Motor neuron (in vitro differentiated cells): ENCODE data around the gene ENOX2. TPM values are rescaled to one million over a fixed set of nuclear protein-coding genes. Genes with fewer than 3 reads are reported as not detected.
A peak's percentile ranks its signal among the peaks of the same experiment; 100 is the strongest.
"Not testable (repeated sequence)": the region's sequence is repeated elsewhere in the genome, so short reads cannot be mapped to it uniquely, and the experiment has no call there.

ENCODE experiments used
- ATAC-seq, 8 experiments: fragments of 200-7000 bp; cut with Tn5 transposase; replicated peaks in 6 of 8; 2 replicates each; pipeline ENCODE4 v1.8.0; 2021; ENCODE audit warnings: mild to moderate bottlenecking in 8 of 8, moderate library complexity in 8 of 8
- H3K27ac ChIP-seq, 2 donors: fragments of 250-450 bp; sonication (Bioruptor Pico); 2 replicates each; pipeline ENCODE4 v1.9.0; 2021; ENCODE audit warnings: antibody characterized with exemption in 2 of 2, mild to moderate bottlenecking in 2 of 2, moderate library complexity in 1 of 2
- H3K4me1 ChIP-seq, 2 donors: fragments of 250-450 bp; sonication (Bioruptor Pico); replicated peaks in 1 of 2; 2 replicates each; pipeline ENCODE4 v1.6.1; 2021; ENCODE audit warnings: antibody characterized with exemption in 2 of 2, mild to moderate bottlenecking in 2 of 2, moderate library complexity in 1 of 2
- H3K4me3 ChIP-seq, 5 donors: fragments of 250-450 bp; sonication (Bioruptor Pico); 2 replicates each; pipeline ENCODE4 v1.9.0; 2021; ENCODE audit warnings: antibody characterized with exemption in 5 of 5, mild to moderate bottlenecking in 5 of 5, moderate library complexity in 4 of 5
- WGBS, 10 experiments: fragments of 450-650 bp; shearing (Covaris generic); methylation state at CpG; one replicate each; pipeline ENCODE4 v1.0.0; 2022; 5-methylcytosine and 5-hydroxymethylcytosine counted together
- in situ Hi-C, 9 experiments: fragments of 400-800 bp; cut with MboI; loops; one replicate each; pipeline ENCODE4 v1.15.0; 2021; ENCODE audit warnings: low sequenced_read_pairs in 9 of 9, low pct_unique_long_range_greater_than_20kb in 2 of 9; ENCODE audit not compliant: unreplicated experiment in 9 of 9
- total RNA-seq, 8 experiments: library from RNA; unstranded; fragments of 300-600 nt; gene quantifications; 2 replicates each; pipeline versions ENCODE4 v1.2.3 to v1.2.4, GENCODE V29; 2022

ENOX2 gene
- total RNA-seq, 8 experiments from 2014 or later, result 7.9 to 34.8 (median 12.7) TPM

DNA sequence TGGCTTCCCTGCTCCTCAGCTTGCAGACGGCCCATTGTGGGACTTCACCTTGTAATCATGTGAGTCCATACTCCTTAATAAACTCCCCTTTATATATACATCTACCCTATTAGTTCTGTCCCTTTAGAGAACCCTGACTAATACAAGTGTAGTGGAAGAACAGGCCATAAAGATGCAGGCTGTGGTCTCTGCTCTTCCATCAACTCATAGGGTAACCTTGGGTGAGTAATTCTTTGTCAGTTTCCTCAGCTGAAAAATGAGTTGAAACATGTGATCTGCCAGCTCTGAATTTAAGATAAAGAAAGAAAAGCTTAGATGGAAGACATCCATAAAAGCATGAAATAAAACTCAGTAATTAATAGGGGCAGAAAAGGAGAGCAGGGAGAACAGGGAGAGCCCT lies 103.6 kb downstream of the ENOX2 start:
- H3K27ac ChIP-seq, result no peak overlapping the region
- no peak for ATAC-seq
- peaks cover under 1 to 8% of the 10 kb centered on the region in 2 donors for H3K4me1 ChIP-seq
- in situ Hi-C loops, result no loop called here
- 20 to 71% (median 33%) methylated on average over 1 of the region's 1 CpG; no CpG with 5 or more reads in 7 of the 10 experiments for WGBS, 10 experiments
- no peak overlapping the region for H3K4me3 ChIP-seq

DNA sequence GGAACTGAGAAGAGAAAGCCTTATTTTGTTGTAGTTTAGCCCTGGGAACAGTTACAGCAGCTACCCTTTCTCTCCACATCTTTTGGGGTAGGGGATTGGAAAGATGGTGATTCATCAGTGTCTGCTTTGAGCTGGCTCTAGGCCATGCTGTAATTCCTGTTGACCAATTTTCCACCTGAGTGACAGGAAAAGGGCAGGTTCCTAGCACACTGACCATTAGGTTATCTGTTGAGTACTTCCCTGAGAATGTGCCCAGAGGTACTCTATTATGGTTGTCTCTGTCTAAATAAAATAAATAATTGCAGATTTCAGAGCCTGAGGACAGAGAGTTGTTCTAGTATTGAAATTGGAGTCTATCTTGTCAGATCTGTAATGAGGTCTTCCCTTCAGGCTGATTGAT lies 109.0 kb downstream of the ENOX2 start:
- peak in 4 of 8 experiments; percentile 26 to 67 (median 48) for ATAC-seq
- H3K27ac ChIP-seq, result peak overlapping the region in 1 of 2 donors; percentile 25
- in situ Hi-C loops, result no loop called here
- H3K4me1 ChIP-seq, result peaks cover 21 to 32% of the 10 kb centered on the region in 2 donors
- no peak overlapping the region for H3K4me3 ChIP-seq

DNA sequence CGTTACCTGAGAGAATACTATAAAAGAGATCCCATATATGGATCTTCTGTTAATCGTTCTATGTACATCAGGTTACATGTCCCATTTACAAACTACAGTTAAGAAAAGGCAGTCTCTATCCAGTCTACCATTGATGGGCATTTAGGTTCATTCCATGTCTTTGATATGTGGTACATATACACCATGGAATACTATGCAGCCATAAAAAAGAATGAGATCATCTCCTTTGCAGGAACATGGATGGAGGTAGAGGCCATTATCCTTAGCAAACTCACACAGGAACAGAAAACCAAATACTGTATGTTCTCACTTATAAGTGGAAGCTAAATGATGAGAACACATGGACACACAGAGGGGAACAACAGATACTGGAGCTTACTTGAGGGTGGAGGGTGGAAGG lies 111.1 kb downstream of the ENOX2 start:
- H3K27ac ChIP-seq, H3K4me3 ChIP-seq, ATAC-seq, in situ Hi-C loops: not testable (repeated sequence)
- 100% methylated on average over 1 of the region's 2 CpGs; no CpG with 5 or more reads in 9 of the 10 experiments for WGBS, 10 experiments
- peaks cover 23 to 48% of the 10 kb centered on the region in 2 donors for H3K4me1 ChIP-seq

- in situ Hi-C loops, result no loop called here
- 46 to 100% (median 74%) methylated on average over 1 to 2 of the region's 2 CpGs; no CpG with 5 or more reads in 6 of the 10 experiments for WGBS, 10 experiments
- Histone ChIP-seq H3K4me1 (peaks cover 23 to 46% of the 10 kb centered on the region in 2 donors), H3K27ac (peak overlapping the region in 1 of 2 donors; percentile 59), H3K4me3 (no peak overlapping the region)
- no peak for ATAC-seq
These were observed 113.2 kb downstream of the ENOX2 start for GRCh38 chrX:130789793-130790192.

DNA sequence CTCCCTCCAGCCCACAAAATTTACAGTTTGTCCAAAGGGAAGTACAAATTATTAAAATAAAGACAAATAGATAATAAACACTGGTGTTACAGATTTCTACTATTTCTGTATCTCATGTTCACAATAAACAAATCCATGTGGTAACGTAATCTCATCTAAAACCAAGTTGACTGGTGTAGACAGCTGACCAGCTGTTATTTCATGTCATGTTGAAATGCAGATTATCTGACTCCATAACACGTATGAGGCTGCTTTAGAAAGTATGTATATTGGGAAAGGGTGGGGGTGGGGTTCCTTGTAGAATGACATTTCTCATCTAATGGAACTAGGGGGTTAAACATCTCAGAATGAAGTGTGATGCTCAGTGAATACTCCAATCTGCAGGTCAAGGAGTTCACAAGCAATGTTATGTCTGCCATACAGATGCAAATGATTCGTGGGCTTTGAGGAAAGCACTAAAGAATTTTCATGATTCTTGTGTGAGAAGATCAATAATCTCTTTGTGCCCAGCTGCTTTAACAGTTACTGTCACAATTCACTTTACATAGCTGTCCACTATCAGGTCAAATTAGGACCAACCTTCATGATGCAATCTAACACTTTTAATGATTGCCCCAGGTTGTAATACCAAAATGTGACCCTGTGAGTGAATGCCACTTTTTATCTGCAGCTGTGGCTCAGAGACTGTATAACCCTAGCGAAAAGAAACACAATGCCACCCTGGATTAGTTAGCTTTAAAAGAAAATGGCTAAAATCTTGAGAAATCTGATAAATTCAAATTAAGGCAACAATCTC lies 114.0 kb downstream of the ENOX2 start:
- H3K4me3 ChIP-seq, result no peak overlapping the region
- WGBS, 10 experiments, result 0 to 40% (median 9%) methylated on average over 1 to 4 of the region's 4 CpGs; no CpG with 5 or more reads in 6 of the 10 experiments
- ATAC-seq, result peak in 4 of 8 experiments; percentile 27 to 72 (median 50)
- peak overlapping the region in 1 of 2 donors; percentile 59 for H3K27ac ChIP-seq
- in situ Hi-C loops, result no loop called here
- peaks cover 18 to 38% of the 10 kb centered on the region in 2 donors for H3K4me1 ChIP-seq

DNA sequence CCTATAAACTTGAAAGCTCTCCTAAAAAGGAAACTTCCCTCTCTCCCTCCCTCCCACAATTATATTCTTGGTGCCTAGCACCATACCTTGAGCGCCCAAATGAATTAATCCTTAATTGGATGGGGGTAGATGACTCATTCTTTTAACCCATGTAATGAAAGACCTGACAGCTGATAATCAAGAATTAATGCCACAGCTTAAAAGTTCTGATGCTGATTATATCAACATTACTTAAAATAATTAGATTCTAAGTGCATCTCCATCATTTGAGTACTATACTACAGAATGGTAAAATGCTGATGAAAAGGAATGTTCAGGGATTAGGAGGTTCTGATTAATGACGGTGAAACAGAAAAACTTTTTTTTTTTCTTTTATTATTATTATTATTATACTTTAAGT lies 117.0 kb downstream of the ENOX2 start:
- Histone ChIP-seq H3K27ac (no peak overlapping the region), H3K4me3 (no peak overlapping the region), H3K4me1 (peaks cover 11 to 27% of the 10 kb centered on the region in 2 donors)
- in situ Hi-C loops, result no loop called here
- ATAC-seq, result peak in 1 of 8 experiments; percentile 16
- WGBS, 10 experiments, result 58 to 100% (median 100%) methylated on average over 1 to 2 of the region's 2 CpGs; no CpG with 5 or more reads in 5 of the 10 experiments

DNA sequence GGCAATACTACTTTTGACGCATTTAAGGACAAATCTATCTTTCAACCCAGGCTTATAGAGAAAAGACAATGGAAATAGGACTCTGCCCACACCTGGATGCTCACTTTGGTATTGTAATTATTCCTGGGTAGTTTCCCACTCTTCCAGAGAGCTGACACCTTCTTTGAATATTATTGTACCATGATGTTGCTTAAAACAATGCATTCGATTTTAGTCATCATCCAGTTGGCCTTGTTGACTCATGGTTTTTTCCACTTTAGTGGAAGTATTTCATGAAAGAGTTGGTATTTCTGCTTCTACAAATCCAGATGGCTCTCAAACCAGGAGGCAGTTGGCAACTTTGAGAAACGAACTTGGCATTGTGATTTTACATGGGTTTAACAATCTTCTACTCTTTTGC lies 124.2 kb downstream of the ENOX2 start:
- in situ Hi-C loops, result no loop called here

DNA sequence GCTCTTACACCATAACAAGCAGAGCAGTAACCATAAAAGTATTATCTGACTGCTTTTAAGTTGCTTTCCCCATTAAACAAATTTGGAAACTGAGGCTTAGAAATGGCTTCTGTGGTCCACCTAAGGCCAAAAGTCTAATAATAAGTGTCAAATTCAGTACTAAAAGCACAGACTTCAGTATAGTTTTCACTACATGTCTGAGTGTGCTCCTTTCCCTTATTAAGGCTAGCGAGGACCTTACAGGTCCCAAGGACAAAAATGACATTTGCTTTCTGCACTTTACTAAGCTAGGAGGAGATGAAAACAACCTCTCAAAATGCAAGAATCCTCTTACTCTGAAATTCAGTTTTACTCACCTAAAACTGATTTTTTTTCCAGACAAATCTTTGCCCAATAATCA lies 127.2 kb downstream of the ENOX2 start:
- ATAC-seq, result no peak
- peaks cover 3 to 7% of the 10 kb centered on the region in 2 donors for H3K4me1 ChIP-seq
- no peak overlapping the region for H3K4me3 ChIP-seq
- WGBS, 10 experiments, result 42 to 100% (median 92%) methylated on average over 1 of the region's 1 CpG; no CpG with 5 or more reads in 6 of the 10 experiments
- no peak overlapping the region for H3K27ac ChIP-seq
- in situ Hi-C loops, result no loop called here

More for the DNA sequence above, 124.2 kb downstream of the ENOX2 start:
- Histone ChIP-seq H3K4me1 (no peaks in the 10 kb centered on the region), H3K27ac (no peak overlapping the region), H3K4me3 (no peak overlapping the region)
- no peak for ATAC-seq
- WGBS, 10 experiments, result 56 to 100% (median 80%) methylated on average over 1 to 3 of the region's 3 CpGs; no CpG with 5 or more reads in 2 of the 10 experiments

GRCh38 chrX:130772776-130773143 lies 130.2 kb downstream of the ENOX2 start:
- in situ Hi-C loops, result no loop called here
- H3K4me1 ChIP-seq, result peaks cover 3 to 7% of the 10 kb centered on the region in 2 donors

GRCh38 chrX:130772105-130772775 lies 130.8 kb downstream of the ENOX2 start:
- ATAC-seq, result peak in 6 of 8 experiments; percentile 26 to 72 (median 48)
- Histone ChIP-seq H3K4me3 (no peak overlapping the region), H3K27ac (no peak overlapping the region), H3K4me1 (peaks cover 3 to 7% of the 10 kb centered on the region in 2 donors)
- WGBS, 10 experiments, result 27 to 100% (median 58%) methylated on average over 1 to 4 of the region's 4 CpGs; no CpG with 5 or more reads in 6 of the 10 experiments
- in situ Hi-C loops, result no loop called here

More at GRCh38 chrX:130772776-130773143, 130.2 kb downstream of the ENOX2 start:
- no peak overlapping the region for H3K27ac ChIP-seq
- WGBS, 10 experiments, result 66 to 93% (median 70%) methylated on average over 1 to 4 of the region's 4 CpGs; no CpG with 5 or more reads in 6 of the 10 experiments
- no peak overlapping the region for H3K4me3 ChIP-seq
- peak in 1 of 8 experiments; percentile 60 for ATAC-seq

DNA sequence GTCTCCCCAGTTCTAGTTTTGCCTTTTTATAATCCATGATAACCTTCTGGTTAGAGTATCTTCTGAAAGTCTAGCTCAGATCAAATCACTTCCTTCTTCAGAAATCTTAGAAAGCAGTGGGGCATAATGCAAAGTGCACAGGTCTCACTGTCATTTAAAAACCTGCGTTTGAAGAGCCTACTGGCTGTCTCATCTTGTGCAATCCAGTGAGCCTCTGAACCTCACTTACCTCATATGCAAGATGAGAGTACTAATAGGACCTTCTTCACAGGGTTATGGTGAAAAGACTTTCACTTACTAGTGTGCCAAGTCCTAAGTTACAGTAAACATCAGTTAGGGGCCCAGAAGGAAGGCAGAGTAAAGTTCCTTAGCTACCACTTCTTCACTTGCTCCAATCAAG lies 131.4 kb downstream of the ENOX2 start:
- in situ Hi-C loops, result no loop called here
- no peak overlapping the region for H3K4me3 ChIP-seq
- H3K4me1 ChIP-seq, result peaks cover 3 to 7% of the 10 kb centered on the region in 2 donors
- no peak overlapping the region for H3K27ac ChIP-seq
- no peak for ATAC-seq
- WGBS, 10 experiments, result 40 to 80% (median 50%) methylated on average over 1 of the region's 1 CpG; no CpG with 5 or more reads in 7 of the 10 experiments

GRCh38 chrX:130771230-130771629 lies 131.8 kb downstream of the ENOX2 start:
- no peak for ATAC-seq
- in situ Hi-C loops, result no loop called here
- Histone ChIP-seq H3K4me3 (no peak overlapping the region), H3K4me1 (peaks cover 3 to 7% of the 10 kb centered on the region in 2 donors), H3K27ac (no peak overlapping the region)
- 0 to 80% (median 45%) methylated on average over 1 to 2 of the region's 2 CpGs; no CpG with 5 or more reads in 6 of the 10 experiments for WGBS, 10 experiments

- 14 to 100% (median 24%) methylated on average over 1 to 2 of the region's 3 CpGs; no CpG with 5 or more reads in 5 of the 10 experiments for WGBS, 10 experiments
These were observed 132.4 kb downstream of the ENOX2 start for GRCh38 chrX:130770615-130771014.

More at GRCh38 chrX:130770615-130771014, 132.4 kb downstream of the ENOX2 start:
- no peak overlapping the region for H3K27ac ChIP-seq
- peak in 1 of 8 experiments; percentile 38 for ATAC-seq
- in situ Hi-C loops, result no loop called here
- H3K4me1 ChIP-seq, result peaks cover 3 to 7% of the 10 kb centered on the region in 2 donors
- no peak overlapping the region for H3K4me3 ChIP-seq
